OCI-LY1 (cell line): ENCODE measurements around the gene ST6GALNAC2.

Experiments
- H2AFZ ChIP-seq: fragments of 200-600 bp; sonication (generic), shearing (Covaris generic); 2 replicates; pipeline ENCODE4 v1.6.0; 2014; ENCODE audit warnings: antibody characterized with exemption, mild to moderate bottlenecking, low read length
- H3F3A ChIP-seq: fragments of 200-600 bp; sonication (generic), shearing (Covaris generic); 2 replicates; pipeline ENCODE4 v1.6.0; 2014; ENCODE audit warnings: mild to moderate bottlenecking, antibody characterized with exemption, low read length, moderate library complexity; ENCODE audit not compliant: insufficient read depth
- H3K27ac ChIP-seq: fragments of 200-600 bp; sonication (generic); 2 replicates; pipeline ENCODE4 v1.5.1; 2014; ENCODE audit warnings: low read length, mixed run types, mild to moderate bottlenecking, low read depth; ENCODE audit not compliant: poor library complexity, severe bottlenecking
- H3K27me3 ChIP-seq: fragments of 200-600 bp; sonication (generic); 2 replicates; pipeline ENCODE4 v1.6.0; 2014; ENCODE audit warnings: antibody characterized with exemption, mild to moderate bottlenecking, low read length, moderate library complexity; ENCODE audit not compliant: insufficient read depth
- H3K36me3 ChIP-seq: fragments of 200-600 bp; sonication (generic); 2 replicates; pipeline ENCODE4 v1.6.1; 2014; ENCODE audit warnings: mild to moderate bottlenecking, antibody characterized with exemption, low read length, moderate library complexity, mixed read lengths; ENCODE audit not compliant: insufficient read depth
- H3K4me1 ChIP-seq: fragments of 200-600 bp; sonication (generic); 2 replicates; pipeline ENCODE4 v1.5.1; 2014; ENCODE audit warnings: mild to moderate bottlenecking, low read length, moderate library complexity; ENCODE audit not compliant: insufficient read depth, severe bottlenecking
- H3K4me2 ChIP-seq: fragments of 200-600 bp; sonication (generic), shearing (Covaris generic); 2 replicates; pipeline ENCODE4 v1.6.1; 2014; ENCODE audit warnings: low read length
- H3K4me3 ChIP-seq: fragments of 200-600 bp; sonication (generic); 2 replicates; pipeline ENCODE4 v1.5.1; 2014; ENCODE audit warnings: low read length, low read depth, mild to moderate bottlenecking, mixed read lengths; ENCODE audit not compliant: poor library complexity, severe bottlenecking
- H3K79me2 ChIP-seq: fragments of 200-600 bp; shearing (Covaris generic); 2 replicates; pipeline ENCODE4 v1.6.1; 2016; ENCODE audit warnings: mixed run types, low read length, mixed read lengths; ENCODE audit not compliant: insufficient read depth
- H3K9ac ChIP-seq: fragments of 200-600 bp; sonication (generic), shearing (Covaris generic); 2 replicates; pipeline ENCODE4 v1.6.1; 2014; ENCODE audit warnings: mild to moderate bottlenecking, low read length, mixed read lengths
- H3K9me2 ChIP-seq: fragments of 200-600 bp; sonication (generic), shearing (Covaris generic); 2 replicates; pipeline ENCODE4 v1.6.1; 2014; ENCODE audit warnings: low read depth, mild to moderate bottlenecking, low read length, mixed read lengths
- H3K9me3 ChIP-seq: fragments of 200-600 bp; shearing (Covaris generic); 2 replicates; pipeline ENCODE4 v1.6.1; 2014; ENCODE audit warnings: low read length, mixed read lengths
- H4K20me1 ChIP-seq: fragments of 200-600 bp; sonication (generic), shearing (Covaris generic); 2 replicates; pipeline ENCODE4 v1.6.0; 2016; ENCODE audit warnings: mild to moderate bottlenecking, low read length; ENCODE audit not compliant: insufficient read depth
- EZH2 ChIP-seq: fragments of 200-600 bp; sonication (generic), shearing (Covaris generic); IDR thresholded peaks from 2 replicates; pipeline ENCODE4 v1.8.0; 2017; ENCODE audit warnings: borderline replicate concordance, mixed run types, mild to moderate bottlenecking, antibody characterized with exemption, low read length, moderate library complexity, mixed read lengths
- TF ChIP-seq, protein P1 (sequence below): fragments of 200-600 bp; sonication (generic), shearing (Covaris generic); IDR thresholded peaks from 2 replicates; pipeline ENCODE4 v1.5.1; 2017; ENCODE audit warnings: mild to moderate bottlenecking, antibody characterized with exemption, low read length, moderate library complexity, mixed read lengths

The ST6GALNAC2 gene

GRCh38 chr17:76543826-76544545 is 41.7 kb downstream of the ST6GALNAC2 start:
- H3K4me2 ChIP-seq = no peak overlapping the region
- no peaks in the 10 kb centered on the region for H3K36me3 ChIP-seq
- no peak overlapping the region for H3K9ac ChIP-seq
- no peak overlapping the region for H2AFZ ChIP-seq
- no peaks in the 10 kb centered on the region for H3K9me2 ChIP-seq
- no peak overlapping the region for H3K27ac ChIP-seq
- H4K20me1 ChIP-seq = no peaks in the 10 kb centered on the region
- no peak overlapping the region for H3K4me3 ChIP-seq
- no peak for TF ChIP-seq EZH2
- TF ChIP-seq, protein P1, sequence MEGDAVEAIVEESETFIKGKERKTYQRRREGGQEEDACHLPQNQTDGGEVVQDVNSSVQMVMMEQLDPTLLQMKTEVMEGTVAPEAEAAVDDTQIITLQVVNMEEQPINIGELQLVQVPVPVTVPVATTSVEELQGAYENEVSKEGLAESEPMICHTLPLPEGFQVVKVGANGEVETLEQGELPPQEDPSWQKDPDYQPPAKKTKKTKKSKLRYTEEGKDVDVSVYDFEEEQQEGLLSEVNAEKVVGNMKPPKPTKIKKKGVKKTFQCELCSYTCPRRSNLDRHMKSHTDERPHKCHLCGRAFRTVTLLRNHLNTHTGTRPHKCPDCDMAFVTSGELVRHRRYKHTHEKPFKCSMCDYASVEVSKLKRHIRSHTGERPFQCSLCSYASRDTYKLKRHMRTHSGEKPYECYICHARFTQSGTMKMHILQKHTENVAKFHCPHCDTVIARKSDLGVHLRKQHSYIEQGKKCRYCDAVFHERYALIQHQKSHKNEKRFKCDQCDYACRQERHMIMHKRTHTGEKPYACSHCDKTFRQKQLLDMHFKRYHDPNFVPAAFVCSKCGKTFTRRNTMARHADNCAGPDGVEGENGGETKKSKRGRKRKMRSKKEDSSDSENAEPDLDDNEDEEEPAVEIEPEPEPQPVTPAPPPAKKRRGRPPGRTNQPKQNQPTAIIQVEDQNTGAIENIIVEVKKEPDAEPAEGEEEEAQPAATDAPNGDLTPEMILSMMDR = no peak
- H3K4me1 ChIP-seq = no peaks in the 10 kb centered on the region
- no peaks in the 10 kb centered on the region for H3K9me3 ChIP-seq
- H3K79me2 ChIP-seq = no peaks in the 10 kb centered on the region
- H3K27me3 ChIP-seq = peaks cover 5% of the 10 kb centered on the region
- no peaks in the 10 kb centered on the region for H3F3A ChIP-seq

DNA sequence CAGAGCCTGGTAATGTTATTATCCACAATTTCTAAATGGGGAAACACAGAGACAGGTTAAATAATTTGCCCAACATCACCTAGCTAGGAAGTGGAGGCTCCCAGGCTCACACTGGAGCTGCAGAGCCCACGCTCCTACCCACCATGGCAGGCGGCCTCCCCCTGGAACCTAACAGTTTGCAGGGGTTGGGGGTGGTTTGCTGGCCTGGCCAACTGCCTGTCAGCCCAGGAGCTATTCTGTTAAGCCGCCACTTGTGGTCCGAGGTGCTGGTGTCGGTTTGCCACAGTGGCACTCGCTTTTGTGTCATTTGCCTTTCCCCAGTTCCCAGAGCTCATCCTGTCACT is 42.2 kb downstream of the ST6GALNAC2 start:
- TF ChIP-seq, protein P1 = no peak
- no peak for TF ChIP-seq EZH2
- Histone ChIP-seq H4K20me1 (no peaks in the 10 kb centered on the region), H3K9me3 (no peaks in the 10 kb centered on the region), H3K79me2 (no peaks in the 10 kb centered on the region), H3F3A (no peaks in the 10 kb centered on the region), H2AFZ (no peak overlapping the region), H3K4me2 (no peak overlapping the region), H3K27ac (no peak overlapping the region), H3K4me3 (no peak overlapping the region), H3K36me3 (no peaks in the 10 kb centered on the region), H3K9ac (no peak overlapping the region), H3K9me2 (no peaks in the 10 kb centered on the region), H3K4me1 (no peaks in the 10 kb centered on the region), H3K27me3 (peaks cover 5% of the 10 kb centered on the region)

GRCh38 chr17:76542984-76543383 is 42.7 kb downstream of the ST6GALNAC2 start:
- H2AFZ ChIP-seq = no peak overlapping the region
- H3K4me2 ChIP-seq = no peak overlapping the region
- no peak overlapping the region for H3K9ac ChIP-seq
- H3K9me3 ChIP-seq = no peaks in the 10 kb centered on the region
- TF ChIP-seq EZH2 = no peak
- TF ChIP-seq, protein P1 = no peak
- no peaks in the 10 kb centered on the region for H3K36me3 ChIP-seq
- no peaks in the 10 kb centered on the region for H3K79me2 ChIP-seq
- peaks cover 5% of the 10 kb centered on the region for H3K27me3 ChIP-seq
- H4K20me1 ChIP-seq = no peaks in the 10 kb centered on the region
- no peak overlapping the region for H3K27ac ChIP-seq
- H3K4me1 ChIP-seq = no peaks in the 10 kb centered on the region
- H3K9me2 ChIP-seq = no peaks in the 10 kb centered on the region
- no peak overlapping the region for H3K4me3 ChIP-seq
- H3F3A ChIP-seq = no peaks in the 10 kb centered on the region
